IPS-20b (cell line): ENCODE results near the gene SLCO4A1.

Experiments
- H3K27ac ChIP-seq: one replicate; pipeline ENCODE4 v1.5.1; 2013; ENCODE audit warnings: low read length
- H3K27me3 ChIP-seq: 2 replicates; pipeline ENCODE4 v1.6.1; 2013; ENCODE audit warnings: mild to moderate bottlenecking, low read length, inconsistent platforms; ENCODE audit not compliant: insufficient read depth
- H3K36me3 ChIP-seq: 2 replicates; pipeline ENCODE4 v1.6.1; 2013; ENCODE audit warnings: low read depth, mild to moderate bottlenecking, inconsistent platforms, low read length, moderate library complexity; ENCODE audit not compliant: insufficient read depth
- H3K4me1 ChIP-seq: 2 replicates; pipeline ENCODE4 v1.6.1; 2013; ENCODE audit warnings: mild to moderate bottlenecking, control low read depth, inconsistent platforms, low read length, moderate library complexity; ENCODE audit not compliant: insufficient read depth
- H3K4me3 ChIP-seq: 2 replicates; pipeline ENCODE4 v1.5.1; 2013; ENCODE audit warnings: mild to moderate bottlenecking, low read length, inconsistent platforms
- H3K9ac ChIP-seq: 2 replicates; pipeline ENCODE4 v1.6.1; 2013; ENCODE audit warnings: low read depth, mild to moderate bottlenecking, inconsistent platforms, low read length, moderate library complexity
- H3K9me3 ChIP-seq: 2 replicates; pipeline ENCODE4 v1.6.1; 2013; ENCODE audit warnings: mild to moderate bottlenecking, low read depth, low read length, inconsistent platforms; ENCODE audit not compliant: insufficient read depth

Gene SLCO4A1

DNA sequence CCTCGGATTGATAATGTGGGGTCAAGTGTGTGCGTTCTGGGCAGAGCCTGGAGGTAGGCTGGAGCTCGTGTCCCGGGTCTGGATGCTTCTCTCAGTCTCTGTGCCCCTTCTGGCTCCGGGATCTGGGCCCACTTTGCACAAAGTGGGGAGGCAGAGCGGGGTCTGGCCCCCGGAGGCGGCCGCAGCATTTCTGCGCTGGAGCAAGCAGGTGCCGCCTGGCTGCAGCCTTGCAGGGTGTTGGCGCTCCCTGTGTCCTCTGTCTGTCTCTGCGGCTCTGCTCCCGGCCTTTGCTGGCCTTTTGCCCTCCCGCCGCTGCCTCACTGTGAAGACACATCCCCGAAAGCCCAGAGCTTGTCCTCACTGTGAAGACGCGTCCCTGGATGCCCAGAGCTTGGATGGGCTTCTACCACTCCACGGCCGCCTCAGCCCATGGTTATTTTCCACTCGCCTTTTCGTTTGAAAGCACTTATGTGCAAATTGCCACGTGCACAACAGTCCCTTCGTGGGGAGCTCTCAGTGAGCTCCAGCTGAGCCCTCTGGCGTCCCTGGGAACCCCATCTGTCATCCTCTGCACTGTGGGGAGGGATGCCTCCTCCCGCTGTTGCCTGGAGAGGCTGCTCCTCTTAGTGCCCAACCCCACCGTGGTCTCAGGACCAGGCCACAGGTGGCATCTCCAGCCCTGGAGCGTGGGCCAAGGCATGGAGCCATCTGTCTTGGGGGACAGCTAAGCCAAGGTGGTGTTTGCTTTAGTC, 17.4 kb downstream of the SLCO4A1 start:
- Histone ChIP-seq H3K27ac (no peak overlapping the region), H3K4me1 (no peaks in the 10 kb centered on the region), H3K4me3 (no peak overlapping the region), H3K9ac (no peak overlapping the region), H3K36me3 (no peaks in the 10 kb centered on the region), H3K9me3 (no peaks in the 10 kb centered on the region), H3K27me3 (peaks cover 3% of the 10 kb centered on the region; the same call in 1 of the 2 replicates)

DNA sequence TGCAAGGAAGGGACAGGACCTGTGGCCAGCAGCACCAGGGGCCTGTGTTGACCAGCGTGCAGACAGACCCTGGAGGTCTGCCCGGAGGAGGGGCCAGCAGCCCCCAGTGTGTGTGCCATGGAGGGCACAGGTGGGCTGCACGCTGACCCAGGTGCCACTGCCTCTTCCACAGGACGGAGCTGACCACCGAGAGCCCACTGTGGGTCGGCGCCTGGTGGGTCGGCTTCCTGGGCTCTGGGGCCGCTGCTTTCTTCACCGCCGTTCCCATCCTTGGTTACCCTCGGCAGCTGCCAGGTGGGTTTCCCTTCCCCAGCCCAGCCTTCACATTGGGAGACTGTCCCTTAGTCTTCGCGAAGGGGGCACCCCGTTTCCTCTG, 17.9 kb downstream of the SLCO4A1 start:
- Histone ChIP-seq H3K9me3 (no peaks in the 10 kb centered on the region), H3K4me1 (no peaks in the 10 kb centered on the region), H3K4me3 (no peak overlapping the region), H3K27ac (no peak overlapping the region), H3K27me3 (peaks cover 3% of the 10 kb centered on the region; the same call in 1 of the 2 replicates), H3K36me3 (no peaks in the 10 kb centered on the region), H3K9ac (no peak overlapping the region)

DNA sequence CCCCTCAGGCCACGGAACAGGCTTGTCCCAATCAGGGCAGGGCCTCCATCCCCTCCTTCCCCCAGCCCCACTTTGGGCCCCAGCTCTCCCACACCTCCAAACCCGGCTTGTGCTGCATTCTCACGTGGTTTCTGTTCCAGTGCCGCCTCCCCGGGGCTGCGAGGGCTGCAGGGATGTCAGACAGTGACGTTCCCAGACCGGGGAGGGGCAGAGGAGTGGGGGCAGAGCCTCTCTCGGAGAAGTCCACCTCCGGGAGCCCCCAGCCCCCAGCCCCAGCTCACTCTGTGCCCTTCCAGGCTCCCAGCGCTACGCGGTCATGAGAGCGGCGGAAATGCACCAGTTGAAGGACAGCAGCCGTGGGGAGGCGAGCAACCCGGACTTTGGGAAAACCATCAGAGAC, 18.5 kb downstream of the SLCO4A1 start:
- no peak overlapping the region for H3K27ac ChIP-seq
- H3K9me3 ChIP-seq, result no peaks in the 10 kb centered on the region
- H3K36me3 ChIP-seq, result no peaks in the 10 kb centered on the region
- peaks cover 3% of the 10 kb centered on the region; the same call in 1 of the 2 replicates for H3K27me3 ChIP-seq
- no peak overlapping the region for H3K4me3 ChIP-seq
- H3K9ac ChIP-seq, result no peak overlapping the region
- no peaks in the 10 kb centered on the region for H3K4me1 ChIP-seq

DNA sequence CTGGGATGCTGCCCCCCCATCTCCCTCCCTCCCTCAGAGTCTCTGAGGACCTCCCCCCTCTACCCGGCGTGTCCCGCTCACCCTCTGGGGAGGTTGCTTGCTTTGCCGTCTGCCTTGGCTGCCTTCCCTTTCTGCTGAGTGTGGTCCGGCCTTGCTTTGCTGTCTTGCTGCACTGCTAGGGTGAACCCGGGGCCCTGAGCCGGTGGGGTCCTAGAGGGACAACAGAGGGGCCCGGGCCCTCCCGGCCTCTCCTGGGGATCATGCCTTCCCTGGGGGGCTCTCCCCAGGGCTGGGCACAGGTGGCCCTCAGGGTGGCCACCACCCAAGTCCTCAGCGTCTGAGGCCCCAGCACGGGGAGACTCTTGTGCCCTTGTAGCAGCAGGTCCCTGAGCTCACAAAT, 19.3 kb downstream of the SLCO4A1 start:
- H3K36me3 ChIP-seq, result no peaks in the 10 kb centered on the region
- H3K4me1 ChIP-seq, result no peaks in the 10 kb centered on the region
- no peak overlapping the region for H3K4me3 ChIP-seq
- H3K9me3 ChIP-seq, result no peaks in the 10 kb centered on the region
- no peak overlapping the region for H3K9ac ChIP-seq
- H3K27ac ChIP-seq, result no peak overlapping the region
- peaks cover 3% of the 10 kb centered on the region; the same call in 1 of the 2 replicates for H3K27me3 ChIP-seq

DNA sequence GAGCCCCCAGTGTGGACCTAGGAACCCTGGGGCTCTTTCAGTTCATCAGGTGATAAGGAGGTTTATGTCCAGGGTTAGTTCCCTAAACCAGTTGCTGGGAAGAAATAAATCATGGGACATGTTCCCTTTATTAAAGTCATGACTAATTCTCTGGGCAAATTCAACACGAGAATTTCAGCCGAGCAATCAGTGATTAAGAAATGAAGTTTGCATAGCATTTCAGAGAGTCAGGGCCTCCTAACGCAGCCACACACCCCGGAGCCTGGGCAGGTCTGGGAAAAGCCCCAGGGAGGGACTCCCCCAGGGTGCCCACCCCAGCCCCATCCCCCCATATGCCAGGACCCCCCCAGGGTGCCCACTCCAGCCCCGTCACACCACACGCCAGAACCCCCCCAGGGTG, 20.1 kb downstream of the SLCO4A1 start:
- no peak overlapping the region for H3K27ac ChIP-seq
- no peak overlapping the region for H3K4me3 ChIP-seq
- no peak overlapping the region for H3K9ac ChIP-seq
- no peaks in the 10 kb centered on the region for H3K4me1 ChIP-seq
- peaks cover 3% of the 10 kb centered on the region; the same call in 1 of the 2 replicates for H3K27me3 ChIP-seq
- H3K36me3 ChIP-seq, result no peaks in the 10 kb centered on the region
- no peaks in the 10 kb centered on the region for H3K9me3 ChIP-seq

DNA sequence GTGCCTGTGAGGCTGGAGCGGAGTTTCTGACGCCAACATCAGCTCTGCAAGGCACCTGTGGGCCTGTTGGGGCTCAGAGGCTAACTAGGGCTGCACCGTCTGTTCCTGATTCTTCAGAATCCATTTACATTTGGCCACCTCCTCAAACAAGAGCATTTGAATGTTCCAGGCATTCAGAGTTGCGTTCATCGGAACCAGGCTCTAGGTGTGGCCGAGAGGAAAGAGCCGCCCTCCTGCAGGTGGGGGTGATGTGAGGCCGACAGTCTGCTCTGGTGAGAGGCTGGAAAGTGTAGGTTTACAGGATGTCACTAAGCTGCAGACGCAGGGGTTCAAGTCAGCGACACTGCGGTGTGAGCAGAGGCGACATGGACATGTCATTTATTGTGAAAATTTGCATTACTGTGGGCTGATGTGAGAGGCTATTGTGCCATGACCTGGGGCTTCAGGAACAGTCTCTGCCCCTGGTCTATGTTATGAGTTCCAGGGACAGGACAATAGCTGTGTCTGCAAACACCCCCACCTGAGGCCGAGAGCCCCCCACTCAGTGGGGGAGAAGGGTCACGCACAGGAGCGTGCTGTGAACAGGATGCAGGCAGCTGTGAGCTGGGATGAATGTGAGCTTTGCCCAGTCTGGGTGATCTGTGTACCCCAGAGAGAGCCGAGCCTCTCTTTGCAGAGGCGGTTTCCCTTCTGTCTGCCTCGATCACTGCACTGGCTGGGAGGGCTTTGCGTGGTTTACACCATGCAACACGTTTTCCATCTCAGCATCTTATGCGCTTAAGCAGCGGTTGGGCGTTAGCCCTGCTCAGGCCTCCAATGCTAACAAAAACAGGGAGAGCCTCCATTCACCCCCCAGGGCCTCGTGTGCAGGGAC, 21.1 kb downstream of the SLCO4A1 start:
- no peaks in the 10 kb centered on the region for H3K4me1 ChIP-seq
- H3K4me3 ChIP-seq, result no peak overlapping the region
- H3K9ac ChIP-seq, result no peak overlapping the region
- H3K9me3 ChIP-seq, result no peaks in the 10 kb centered on the region
- peaks cover 3% of the 10 kb centered on the region; the same call in 1 of the 2 replicates for H3K27me3 ChIP-seq
- no peaks in the 10 kb centered on the region for H3K36me3 ChIP-seq
- H3K27ac ChIP-seq, result no peak overlapping the region

DNA sequence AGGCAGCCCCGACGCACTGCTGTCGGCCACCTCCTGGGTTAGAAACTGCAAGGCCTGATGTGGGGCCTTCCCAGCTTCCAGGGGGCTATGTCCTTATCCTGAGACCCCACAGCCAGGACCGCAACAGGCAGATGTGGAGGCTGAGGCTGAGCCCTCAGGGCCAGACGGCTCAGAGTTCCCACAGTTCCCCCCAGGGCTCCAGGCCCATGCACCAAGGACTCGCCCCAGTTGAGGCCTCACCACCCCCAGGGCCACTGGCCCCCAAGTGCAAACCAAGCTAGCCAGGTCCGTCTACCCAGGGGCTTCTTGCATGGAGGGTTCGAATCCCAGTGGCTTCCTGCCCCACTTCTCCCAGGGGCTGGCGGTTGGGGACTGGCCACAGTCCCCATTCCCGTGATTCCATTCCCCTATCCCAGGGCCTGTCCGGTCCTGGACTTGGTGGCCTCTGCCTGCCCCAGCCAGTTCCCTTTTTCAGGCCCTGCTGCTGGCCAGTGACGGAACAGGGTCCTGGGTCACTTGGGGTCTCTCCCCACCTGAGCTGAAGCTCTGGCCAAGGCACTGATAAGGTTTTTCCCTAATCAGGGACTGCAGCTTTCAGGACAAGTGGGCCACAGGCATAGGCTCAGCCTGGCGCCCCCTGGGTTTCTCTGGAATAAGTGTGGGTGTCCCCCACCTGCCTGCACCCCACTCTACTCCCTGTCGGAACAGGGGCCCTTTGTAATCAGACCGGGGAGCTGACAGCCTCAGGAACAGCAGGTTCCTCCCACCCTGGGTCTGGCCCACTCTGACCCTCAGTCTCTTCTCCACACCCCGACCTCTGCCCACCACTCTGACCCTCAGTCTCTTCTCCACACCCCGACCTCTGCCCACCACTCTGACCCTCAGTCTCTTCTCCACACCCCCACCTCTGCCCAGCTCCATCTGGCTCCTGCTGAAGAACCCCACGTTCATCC, 22.0 kb downstream of the SLCO4A1 start:
- Histone ChIP-seq H3K27ac (no peak overlapping the region), H3K27me3 (peaks cover 3% of the 10 kb centered on the region; the same call in 1 of the 2 replicates), H3K9me3 (no peaks in the 10 kb centered on the region), H3K9ac (no peak overlapping the region), H3K36me3 (no peaks in the 10 kb centered on the region), H3K4me1 (no peaks in the 10 kb centered on the region), H3K4me3 (no peak overlapping the region)

- Histone ChIP-seq H3K9ac (no peak overlapping the region), H3K36me3 (no peaks in the 10 kb centered on the region), H3K27ac (no peak overlapping the region), H3K4me1 (no peaks in the 10 kb centered on the region), H3K4me3 (no peak overlapping the region), H3K27me3 (peaks cover 3% of the 10 kb centered on the region; the same call in 1 of the 2 replicates), H3K9me3 (no peaks in the 10 kb centered on the region)
Measured at GRCh38 chr20:62665153-62665754, 23.0 kb downstream of the SLCO4A1 start.

DNA sequence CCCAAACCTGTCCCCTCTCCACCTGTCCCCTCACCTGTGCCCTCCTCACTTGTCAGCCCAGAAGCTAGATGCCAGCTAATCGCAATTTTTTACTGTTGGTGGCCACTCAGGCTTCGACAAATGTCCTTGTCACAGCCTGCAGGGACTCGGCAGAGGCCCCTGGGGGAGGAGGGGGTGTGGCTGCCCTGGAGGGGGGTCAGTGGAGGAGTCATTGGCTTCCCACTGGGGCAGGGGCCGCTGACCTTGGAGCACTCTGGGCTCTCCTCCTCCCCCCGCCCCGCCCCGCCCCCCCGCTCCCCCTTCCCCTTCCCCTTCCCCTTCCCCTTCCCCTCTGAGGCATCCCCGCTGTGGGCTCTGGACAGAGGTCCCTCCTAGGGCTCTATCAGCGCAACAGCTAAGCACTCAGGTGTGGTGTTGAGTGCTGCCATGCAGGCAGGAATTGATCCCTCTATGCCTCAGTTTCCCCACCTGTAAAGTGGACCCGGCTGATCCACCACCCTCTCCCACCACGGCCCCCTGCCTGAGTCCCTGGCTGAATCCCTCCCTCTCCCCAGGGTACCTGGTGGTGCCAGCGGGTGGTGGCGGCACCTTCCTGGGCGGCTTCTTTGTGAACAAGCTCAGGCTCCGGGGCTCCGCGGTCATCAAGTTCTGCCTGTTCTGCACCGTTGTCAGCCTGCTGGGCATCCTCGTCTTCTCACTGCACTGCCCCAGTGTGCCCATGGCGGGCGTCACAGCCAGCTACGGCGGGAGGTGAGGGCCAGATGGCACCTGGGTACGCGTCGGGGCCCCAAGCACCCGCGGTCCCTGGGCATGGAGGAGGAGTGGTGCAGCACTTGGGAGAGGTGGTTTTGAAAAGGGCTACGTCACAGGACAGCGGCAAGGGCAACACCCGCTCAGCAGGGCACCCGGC, 23.8 kb downstream of the SLCO4A1 start:
- H3K9ac ChIP-seq, result no peak overlapping the region
- H3K36me3 ChIP-seq, result no peaks in the 10 kb centered on the region
- H3K9me3 ChIP-seq, result no peaks in the 10 kb centered on the region
- peaks cover 3% of the 10 kb centered on the region; the same call in 1 of the 2 replicates for H3K27me3 ChIP-seq
- H3K27ac ChIP-seq, result no peak overlapping the region
- no peak overlapping the region for H3K4me3 ChIP-seq
- H3K4me1 ChIP-seq, result no peaks in the 10 kb centered on the region

GRCh38 chr20:62666736-62667529, 24.6 kb downstream of the SLCO4A1 start:
- Histone ChIP-seq H3K27me3 (peaks cover 3% of the 10 kb centered on the region; the same call in 1 of the 2 replicates), H3K27ac (no peak overlapping the region), H3K36me3 (no peaks in the 10 kb centered on the region), H3K4me3 (no peak overlapping the region), H3K9me3 (no peaks in the 10 kb centered on the region), H3K9ac (no peak overlapping the region), H3K4me1 (no peaks in the 10 kb centered on the region)
